SU-DHL-6 (cell line): ENCODE measurements around the gene CAPZA1.

ENCODE experiments used
- H2AFZ ChIP-seq: fragments of 200-600 bp; sonication (generic); 2 replicates; pipeline ENCODE4 v1.6.1; 2014; ENCODE audit warnings: low read depth, mild to moderate bottlenecking, moderate library complexity, mixed read lengths, antibody characterized with exemption, low read length; ENCODE audit not compliant: severe bottlenecking
- H3F3A ChIP-seq: fragments of 200-600 bp; shearing (Covaris generic); 2 replicates; pipeline ENCODE4 v1.6.0; 2016; ENCODE audit warnings: antibody characterized with exemption, mild to moderate bottlenecking; ENCODE audit not compliant: insufficient read depth
- H3K27ac ChIP-seq: fragments of 200-600 bp; sonication (generic); 2 replicates; pipeline ENCODE4 v1.5.1; 2016; ENCODE audit warnings: low read depth, mild to moderate bottlenecking, low read length, moderate library complexity, mixed read lengths
- H3K27me3 ChIP-seq: fragments of 200-600 bp; sonication (generic), shearing (Covaris generic); 2 replicates; pipeline ENCODE4 v1.6.0; 2014; ENCODE audit warnings: mild to moderate bottlenecking, low read length
- H3K36me3 ChIP-seq: fragments of 200-600 bp; sonication (generic); 2 replicates; pipeline ENCODE4 v1.6.1; 2014; ENCODE audit warnings: mild to moderate bottlenecking, low read length, mixed read lengths
- H3K4me2 ChIP-seq: fragments of 300-600, 200-600 bp; shearing (Covaris generic), sonication (generic); 2 replicates; pipeline ENCODE4 v1.6.0; 2014; ENCODE audit warnings: low read length, low read depth, mild to moderate bottlenecking; ENCODE audit not compliant: poor library complexity, severe bottlenecking
- H3K4me3 ChIP-seq: fragments of 200-600 bp; sonication (generic); 2 replicates; pipeline ENCODE4 v1.5.1; 2014; ENCODE audit warnings: antibody characterized with exemption, low read length, mild to moderate bottlenecking, mixed read lengths; ENCODE audit not compliant: insufficient read depth, poor library complexity, severe bottlenecking
- H3K79me2 ChIP-seq: fragments of 200-600 bp; sonication (generic); 2 replicates; pipeline ENCODE4 v1.6.1; 2014; ENCODE audit warnings: mild to moderate bottlenecking, low read length, moderate library complexity; ENCODE audit not compliant: insufficient read depth
- H3K9ac ChIP-seq: fragments of 200-600 bp; sonication (generic); 2 replicates; pipeline ENCODE4 v1.7.0; 2014; ENCODE audit warnings: mild to moderate bottlenecking, low read length
- H3K9me2 ChIP-seq: fragments of 200-600 bp; sonication (generic); replicated peaks from 2 replicates; pipeline ENCODE4 v1.6.1; 2014; ENCODE audit warnings: low read length; ENCODE audit not compliant: insufficient read depth
- H3K9me3 ChIP-seq: fragments of 200-600 bp; sonication (generic); 2 replicates; pipeline ENCODE4 v1.6.1; 2014; ENCODE audit warnings: low read length, mixed read lengths; ENCODE audit not compliant: insufficient read depth
- H4K20me1 ChIP-seq: fragments of 200-600 bp; sonication (generic); 2 replicates; pipeline ENCODE4 v1.6.1; 2014; ENCODE audit warnings: low read depth, mild to moderate bottlenecking, antibody characterized with exemption, low read length, moderate library complexity, mixed read lengths
- EZH2phosphoT487 ChIP-seq: fragments of 200-600 bp; sonication (generic), shearing (Covaris generic); conservative IDR thresholded peaks from 2 replicates; pipeline ENCODE4 v1.6.1; 2018; ENCODE audit warnings: mild to moderate bottlenecking, antibody characterized with exemption, low read length, moderate library complexity, mixed read lengths
- TF ChIP-seq, protein P1 (sequence below): fragments of 200-600 bp; sonication (generic); IDR thresholded peaks from one replicate; pipeline ENCODE4 v1.5.1; 2017; ENCODE audit warnings: antibody characterized with exemption, mild to moderate bottlenecking, low read length, moderate library complexity; ENCODE audit not compliant: insufficient read depth, poor library complexity, severe bottlenecking

The CAPZA1 gene

DNA sequence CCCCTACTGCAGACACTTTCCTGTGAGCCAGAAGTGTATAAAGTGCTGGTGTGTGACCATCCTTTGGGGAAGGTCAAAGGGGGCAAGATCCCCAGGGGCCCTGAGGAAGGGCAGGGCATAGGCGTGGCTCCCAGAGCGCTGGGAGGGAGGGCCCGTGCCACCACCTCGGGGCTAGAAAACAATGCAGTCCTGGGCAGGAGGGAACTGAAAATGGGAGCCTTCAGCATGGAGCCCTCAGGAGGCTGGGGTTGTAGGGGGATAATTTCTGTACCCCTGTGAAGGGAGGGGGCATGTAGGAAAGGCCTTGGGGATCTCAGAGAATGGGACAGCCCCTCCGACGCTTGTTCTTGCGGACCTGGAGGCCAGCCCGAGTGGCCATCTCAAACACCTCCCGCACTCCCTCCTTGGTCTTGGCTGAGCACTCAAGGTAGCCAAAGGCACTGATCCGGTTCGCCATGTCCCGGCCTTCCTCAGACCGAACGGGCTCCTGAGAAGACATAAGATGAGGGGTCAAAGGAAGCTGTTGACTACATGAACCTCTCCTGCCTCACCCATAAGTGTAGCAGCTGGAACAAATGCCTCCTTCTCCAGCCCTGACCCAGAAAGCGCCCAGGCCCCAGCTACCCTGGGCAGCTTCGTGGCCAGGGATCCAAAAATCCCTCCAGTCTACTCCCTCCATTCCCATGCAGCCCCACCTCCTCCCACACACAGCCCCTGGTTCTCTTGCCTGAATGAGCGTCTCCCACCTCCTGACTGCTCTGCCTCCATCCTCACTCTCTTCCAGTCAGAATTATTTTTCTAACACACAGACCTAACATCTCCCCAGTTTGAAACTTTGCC is 81.8 kb downstream of the CAPZA1 start:
- Histone ChIP-seq H3K79me2 (no peaks in the 10 kb centered on the region), H3K27ac (no peak overlapping the region), H3K36me3 (no peaks in the 10 kb centered on the region), H4K20me1 (no peaks in the 10 kb centered on the region), H3F3A (no peaks in the 10 kb centered on the region), H3K4me2 (no peak overlapping the region), H3K9me2 (no peaks in the 10 kb centered on the region), H2AFZ (no peak overlapping the region), H3K9ac (no peak overlapping the region), H3K27me3 (no peaks in the 10 kb centered on the region), H3K4me3 (no peak overlapping the region), H3K9me3 (no peaks in the 10 kb centered on the region)
- TF ChIP-seq, protein P1, sequence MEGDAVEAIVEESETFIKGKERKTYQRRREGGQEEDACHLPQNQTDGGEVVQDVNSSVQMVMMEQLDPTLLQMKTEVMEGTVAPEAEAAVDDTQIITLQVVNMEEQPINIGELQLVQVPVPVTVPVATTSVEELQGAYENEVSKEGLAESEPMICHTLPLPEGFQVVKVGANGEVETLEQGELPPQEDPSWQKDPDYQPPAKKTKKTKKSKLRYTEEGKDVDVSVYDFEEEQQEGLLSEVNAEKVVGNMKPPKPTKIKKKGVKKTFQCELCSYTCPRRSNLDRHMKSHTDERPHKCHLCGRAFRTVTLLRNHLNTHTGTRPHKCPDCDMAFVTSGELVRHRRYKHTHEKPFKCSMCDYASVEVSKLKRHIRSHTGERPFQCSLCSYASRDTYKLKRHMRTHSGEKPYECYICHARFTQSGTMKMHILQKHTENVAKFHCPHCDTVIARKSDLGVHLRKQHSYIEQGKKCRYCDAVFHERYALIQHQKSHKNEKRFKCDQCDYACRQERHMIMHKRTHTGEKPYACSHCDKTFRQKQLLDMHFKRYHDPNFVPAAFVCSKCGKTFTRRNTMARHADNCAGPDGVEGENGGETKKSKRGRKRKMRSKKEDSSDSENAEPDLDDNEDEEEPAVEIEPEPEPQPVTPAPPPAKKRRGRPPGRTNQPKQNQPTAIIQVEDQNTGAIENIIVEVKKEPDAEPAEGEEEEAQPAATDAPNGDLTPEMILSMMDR, result no peak
- no peak for TF ChIP-seq EZH2phosphoT487

DNA sequence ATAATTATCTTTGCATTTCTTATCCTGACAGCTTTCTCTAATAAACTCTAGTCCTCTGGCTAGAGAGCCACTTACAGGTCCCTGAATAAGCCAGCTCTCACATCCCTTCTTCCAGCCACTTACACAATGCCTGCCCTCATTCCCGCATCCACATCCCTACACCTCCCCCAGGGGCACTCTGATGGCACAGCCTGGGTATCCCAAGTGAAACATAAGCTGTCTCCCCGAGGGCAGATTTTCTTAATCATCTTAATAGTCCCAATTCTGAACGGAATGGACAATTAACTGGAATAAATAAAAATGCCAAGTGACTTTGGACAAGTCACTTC is 82.4 kb downstream of the CAPZA1 start:
- H3K27ac ChIP-seq, result no peak overlapping the region
- H3F3A ChIP-seq, result no peaks in the 10 kb centered on the region
- TF ChIP-seq, protein P1, result no peak
- TF ChIP-seq EZH2phosphoT487, result no peak
- no peaks in the 10 kb centered on the region for H3K9me3 ChIP-seq
- H3K9me2 ChIP-seq, result no peaks in the 10 kb centered on the region
- H3K36me3 ChIP-seq, result no peaks in the 10 kb centered on the region
- H3K4me2 ChIP-seq, result no peak overlapping the region
- no peaks in the 10 kb centered on the region for H3K27me3 ChIP-seq
- no peak overlapping the region for H3K9ac ChIP-seq
- H2AFZ ChIP-seq, result no peak overlapping the region
- no peaks in the 10 kb centered on the region for H4K20me1 ChIP-seq
- H3K79me2 ChIP-seq, result no peaks in the 10 kb centered on the region
- H3K4me3 ChIP-seq, result no peak overlapping the region

DNA sequence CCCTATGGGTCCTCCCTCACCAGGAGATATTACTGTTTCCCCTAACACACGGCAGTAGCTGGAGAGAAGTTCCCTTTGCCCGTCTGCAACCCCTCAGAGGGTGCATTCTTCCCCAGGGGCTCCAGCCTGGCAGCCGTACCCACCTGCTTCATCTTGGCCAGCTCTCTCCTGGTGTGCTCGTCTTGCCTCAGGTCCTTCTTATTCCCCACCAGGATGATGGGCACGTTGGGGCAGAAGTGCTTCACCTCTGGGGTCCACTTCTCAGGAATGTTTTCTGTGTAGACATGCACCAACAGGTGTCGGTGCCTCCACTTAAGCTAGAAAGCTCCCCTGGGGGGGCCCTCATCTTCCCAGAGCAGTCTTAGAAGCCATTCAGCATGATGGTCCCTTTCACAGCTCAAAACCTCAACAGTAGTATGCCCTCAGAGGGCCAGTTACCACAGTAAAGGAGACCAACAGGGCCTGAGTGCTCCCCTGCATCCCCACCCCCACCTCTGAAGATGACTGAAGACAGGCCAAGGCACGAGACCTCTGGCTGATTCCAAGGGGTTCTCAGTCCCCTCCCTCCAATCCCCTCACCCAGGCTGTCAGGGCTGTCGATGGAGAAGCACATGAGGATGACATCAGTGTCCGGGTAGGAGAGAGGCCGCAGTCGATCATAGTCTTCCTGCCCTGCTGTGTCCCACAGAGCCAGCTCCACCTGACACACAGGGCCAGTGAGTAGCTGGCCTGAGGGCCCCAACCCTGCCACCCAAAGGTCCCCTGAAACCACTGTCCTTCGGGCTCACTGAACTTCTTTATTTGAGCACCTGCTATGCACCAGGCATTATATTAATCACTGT is 83.0 kb downstream of the CAPZA1 start:
- Histone ChIP-seq H3K9me3 (no peaks in the 10 kb centered on the region), H3K79me2 (no peaks in the 10 kb centered on the region), H3K36me3 (no peaks in the 10 kb centered on the region), H3K4me3 (no peak overlapping the region), H3K9ac (no peak overlapping the region), H3F3A (no peaks in the 10 kb centered on the region), H3K27me3 (no peaks in the 10 kb centered on the region), H3K27ac (no peak overlapping the region), H3K4me2 (no peak overlapping the region), H4K20me1 (no peaks in the 10 kb centered on the region), H3K9me2 (no peaks in the 10 kb centered on the region), H2AFZ (no peak overlapping the region)
- TF ChIP-seq EZH2phosphoT487, result no peak
- TF ChIP-seq, protein P1, result no peak
